KOPT-K1 (cell line): ENCODE results near the gene MX1.
A peak's percentile ranks its signal among the peaks of the same experiment; 100 is the strongest.

Source experiments
- H3K27ac ChIP-seq: fragments of 200-600 bp; sonication (generic); 2 replicates; pipeline ENCODE4 v1.5.1; 2016; ENCODE audit warnings: antibody characterized with exemption, mild to moderate bottlenecking, low read depth, low read length; ENCODE audit not compliant: poor library complexity, severe bottlenecking
- H3K36me3 ChIP-seq: fragments of 200-600 bp; sonication (generic); 2 replicates; pipeline ENCODE4 v1.5.1; 2017; ENCODE audit warnings: antibody characterized with exemption, mild to moderate bottlenecking, low read length, moderate library complexity; ENCODE audit not compliant: insufficient read depth
- H3K9me3 ChIP-seq: fragments of 200-600 bp; sonication (generic); 2 replicates; pipeline ENCODE4 v1.5.1; 2017; ENCODE audit warnings: antibody characterized with exemption, low read length, mild to moderate bottlenecking; ENCODE audit not compliant: insufficient read depth, poor library complexity, severe bottlenecking

The MX1 gene

GRCh38 chr21:41458121-41458520 is 32.1 kb downstream of the MX1 start:
- Histone ChIP-seq H3K9me3 (peaks cover 5% of the 10 kb centered on the region), H3K36me3 (no peaks in the 10 kb centered on the region), H3K27ac (no peak overlapping the region)

- Histone ChIP-seq H3K27ac (no peak overlapping the region), H3K9me3 (peaks cover 9% of the 10 kb centered on the region), H3K36me3 (no peaks in the 10 kb centered on the region)
These were observed 32.5 kb downstream of the MX1 start for GRCh38 chr21:41458559-41458958.

- Histone ChIP-seq H3K36me3 (no peaks in the 10 kb centered on the region), H3K27ac (no peak overlapping the region), H3K9me3 (peaks cover 21% of the 10 kb centered on the region)
These were observed 34.0 kb downstream of the MX1 start for GRCh38 chr21:41459884-41460534.

GRCh38 chr21:41460578-41461527 is 34.8 kb downstream of the MX1 start:
- no peaks in the 10 kb centered on the region for H3K36me3 ChIP-seq
- no peak overlapping the region for H3K27ac ChIP-seq
- H3K9me3 ChIP-seq, result peaks cover 21% of the 10 kb centered on the region

- no peak overlapping the region for H3K27ac ChIP-seq
- H3K36me3 ChIP-seq, result no peaks in the 10 kb centered on the region
These were observed 39.2 kb downstream of the MX1 start for GRCh38 chr21:41465176-41465781.

GRCh38 chr21:41466024-41466820 is 40.2 kb downstream of the MX1 start:
- no peaks in the 10 kb centered on the region for H3K36me3 ChIP-seq
- H3K9me3 ChIP-seq, result peaks cover 21% of the 10 kb centered on the region
- H3K27ac ChIP-seq, result no peak overlapping the region

More at GRCh38 chr21:41465176-41465781, 39.2 kb downstream of the MX1 start:
- peaks cover 21% of the 10 kb centered on the region for H3K9me3 ChIP-seq

GRCh38 chr21:41470054-41470453 is 44.0 kb downstream of the MX1 start:
- Histone ChIP-seq H3K27ac (no peak overlapping the region), H3K9me3 (no peaks in the 10 kb centered on the region), H3K36me3 (no peaks in the 10 kb centered on the region)

- no peaks in the 10 kb centered on the region for H3K36me3 ChIP-seq
- H3K27ac ChIP-seq, result no peak overlapping the region
- H3K9me3 ChIP-seq, result no peaks in the 10 kb centered on the region
These were observed 46.9 kb downstream of the MX1 start for GRCh38 chr21:41472753-41473548.

- no peaks in the 10 kb centered on the region for H3K36me3 ChIP-seq
- H3K27ac ChIP-seq, result no peak overlapping the region
- no peaks in the 10 kb centered on the region for H3K9me3 ChIP-seq
These were observed 49.8 kb downstream of the MX1 start for GRCh38 chr21:41475714-41476420.

GRCh38 chr21:41477641-41478318 is 51.7 kb downstream of the MX1 start:
- peak overlapping the region; percentile 62 for H3K27ac ChIP-seq

GRCh38 chr21:41478319-41479177 is 52.5 kb downstream of the MX1 start:
- Histone ChIP-seq H3K9me3 (no peaks in the 10 kb centered on the region), H3K36me3 (no peaks in the 10 kb centered on the region), H3K27ac (peak overlapping the region; percentile 62)

More at GRCh38 chr21:41477641-41478318, 51.7 kb downstream of the MX1 start:
- Histone ChIP-seq H3K9me3 (no peaks in the 10 kb centered on the region), H3K36me3 (no peaks in the 10 kb centered on the region)

GRCh38 chr21:41479686-41480085 is 53.6 kb downstream of the MX1 start:
- Histone ChIP-seq H3K27ac (no peak overlapping the region), H3K9me3 (no peaks in the 10 kb centered on the region), H3K36me3 (no peaks in the 10 kb centered on the region)
